NCI-H128 (cell line): Measurements from ENCODE around the gene CAMTA1.
A peak's percentile ranks its signal among the peaks of the same experiment; 100 is the strongest.

Experiments used
- DNase-seq: peaks from one replicate; lab custom pipeline; 2025; ENCODE audit not compliant: unreplicated experiment; lab: John Stamatoyannopoulos, UW

The CAMTA1 gene

DNA sequence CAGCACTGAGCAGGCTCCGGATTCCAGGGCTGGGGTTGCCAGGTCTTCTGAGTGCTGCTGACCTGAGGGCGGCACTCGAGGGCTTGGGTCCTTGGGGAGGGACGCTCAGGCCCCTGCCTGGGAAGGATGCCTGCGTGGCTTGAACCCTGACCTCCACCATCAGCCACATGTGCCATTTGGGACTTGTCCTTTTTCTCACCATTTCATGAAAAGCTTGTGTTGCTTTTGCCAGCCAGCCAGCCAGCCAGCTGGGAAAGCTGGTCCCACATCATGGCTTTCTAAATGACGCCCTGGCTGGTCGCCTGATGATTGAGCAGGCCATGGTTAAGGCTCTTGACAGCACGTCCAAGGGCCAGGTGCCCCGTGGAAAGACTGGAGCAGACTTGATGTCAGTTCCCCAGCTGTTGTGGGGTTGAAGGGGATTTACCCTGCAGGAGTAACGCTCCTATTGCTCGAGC, 168.7 kb downstream of the CAMTA1 start:
- no peak for DNase-seq

GRCh38 chr1:6954591-6954990, 169.3 kb downstream of the CAMTA1 start:
- DNase-seq, result no peak

DNA sequence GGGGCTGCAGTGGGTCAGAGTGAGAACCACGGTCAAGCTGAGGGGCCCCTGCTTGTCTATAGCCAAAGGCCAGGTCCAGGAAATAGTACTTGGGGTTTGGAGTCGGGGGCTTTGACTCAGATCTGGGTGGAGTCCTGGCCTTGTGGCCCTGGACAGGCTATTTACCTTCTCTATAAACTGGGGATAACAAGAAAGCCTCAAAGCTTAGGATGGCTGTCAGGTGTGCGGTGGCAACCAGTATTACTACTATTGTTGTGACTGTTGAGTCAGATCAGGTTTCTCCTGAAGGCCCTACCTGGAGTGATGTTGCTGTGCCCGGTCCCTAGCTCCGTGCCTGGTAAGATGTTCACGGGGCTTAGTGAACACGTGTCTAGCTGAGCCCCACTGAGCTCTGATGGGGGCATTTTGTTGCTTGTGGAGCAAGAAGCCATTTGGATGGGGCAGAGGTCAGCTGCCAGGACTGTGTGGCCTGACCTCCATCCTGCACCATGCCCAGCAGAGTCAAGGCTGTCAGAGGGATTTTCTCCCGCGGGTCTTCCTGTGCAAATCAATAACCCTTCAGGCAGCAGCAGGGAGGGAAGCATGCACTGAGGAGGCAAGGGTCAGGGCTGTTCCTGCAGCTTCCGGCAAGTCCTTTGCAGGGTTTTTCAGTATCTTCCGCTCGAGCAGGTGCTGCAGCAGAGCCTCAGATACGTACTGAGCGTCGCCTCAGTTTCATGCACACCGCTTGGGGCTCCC, 170.3 kb downstream of the CAMTA1 start:
- peak; percentile 13 for DNase-seq

GRCh38 chr1:6956488-6957159, 171.4 kb downstream of the CAMTA1 start:
- DNase-seq, result peak; percentile 44

DNA sequence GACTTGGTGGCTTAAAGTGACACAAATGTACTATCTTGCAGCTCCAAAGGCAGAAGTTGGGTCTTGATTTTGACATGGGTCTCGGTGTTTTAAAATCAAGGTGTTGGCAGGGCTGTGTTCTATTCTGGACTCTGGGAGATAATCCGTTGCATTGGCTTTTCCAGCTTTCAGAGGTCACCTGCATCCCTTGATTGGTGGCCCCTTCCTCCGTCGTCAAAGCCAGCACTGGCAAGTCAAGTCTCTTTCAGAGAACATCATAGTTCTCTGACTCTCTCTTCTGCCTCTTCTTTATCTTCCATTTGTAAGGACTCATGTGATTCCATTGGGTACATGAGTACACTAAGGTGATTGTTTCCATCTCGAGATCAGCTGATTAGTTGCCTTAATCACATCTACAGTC, 172.1 kb downstream of the CAMTA1 start:
- DNase-seq, result no peak

DNA sequence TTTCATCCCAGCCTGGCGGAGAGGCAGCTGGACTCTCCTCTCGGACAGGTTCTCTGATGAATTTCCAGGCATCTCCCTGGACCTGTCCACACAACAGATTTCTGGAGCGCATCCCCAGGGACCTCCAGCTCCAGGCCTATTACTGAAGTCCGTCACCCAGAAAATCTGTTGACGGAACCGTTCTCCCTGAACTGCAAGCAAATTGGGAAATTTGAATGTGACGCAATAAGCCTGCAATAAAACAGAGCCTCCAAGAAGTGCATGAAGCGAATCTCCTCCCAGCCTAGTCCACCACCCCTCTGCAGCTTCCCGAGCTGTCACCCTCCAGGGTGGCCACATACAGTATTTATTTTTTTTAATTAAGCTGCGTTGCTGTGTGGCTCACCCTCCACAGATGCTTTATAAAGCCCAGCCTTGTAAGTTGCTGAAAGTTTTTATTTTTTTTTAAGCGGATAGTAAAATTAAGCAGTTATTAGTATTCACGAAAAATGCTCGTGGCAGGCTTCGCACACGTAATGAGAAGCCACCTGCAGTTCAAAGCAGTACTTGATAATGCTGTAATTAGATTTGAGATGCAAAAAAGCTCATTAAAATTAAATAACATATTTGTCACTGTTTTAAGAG, 173.3 kb downstream of the CAMTA1 start:
- DNase-seq, result no peak

DNA sequence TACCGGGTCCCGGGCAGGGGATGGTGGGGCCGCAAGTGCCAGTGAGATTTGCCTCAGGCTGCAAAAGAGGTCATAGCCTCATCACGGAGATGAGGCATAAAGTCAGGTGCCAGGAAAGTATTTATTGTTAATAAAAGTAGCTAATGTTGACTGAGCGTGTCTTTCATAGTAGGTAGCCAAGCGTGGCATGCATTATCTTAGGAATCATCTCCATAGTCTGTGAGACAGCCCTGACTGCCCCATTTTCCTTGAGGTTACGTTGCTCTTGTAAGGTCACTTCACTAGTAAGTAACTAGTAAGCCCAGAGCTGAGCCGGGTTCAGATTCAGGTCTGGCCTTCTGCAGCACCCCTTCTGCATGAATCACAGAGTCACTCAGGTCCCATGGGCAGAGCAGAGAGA, 174.2 kb downstream of the CAMTA1 start:
- DNase-seq, result no peak

DNA sequence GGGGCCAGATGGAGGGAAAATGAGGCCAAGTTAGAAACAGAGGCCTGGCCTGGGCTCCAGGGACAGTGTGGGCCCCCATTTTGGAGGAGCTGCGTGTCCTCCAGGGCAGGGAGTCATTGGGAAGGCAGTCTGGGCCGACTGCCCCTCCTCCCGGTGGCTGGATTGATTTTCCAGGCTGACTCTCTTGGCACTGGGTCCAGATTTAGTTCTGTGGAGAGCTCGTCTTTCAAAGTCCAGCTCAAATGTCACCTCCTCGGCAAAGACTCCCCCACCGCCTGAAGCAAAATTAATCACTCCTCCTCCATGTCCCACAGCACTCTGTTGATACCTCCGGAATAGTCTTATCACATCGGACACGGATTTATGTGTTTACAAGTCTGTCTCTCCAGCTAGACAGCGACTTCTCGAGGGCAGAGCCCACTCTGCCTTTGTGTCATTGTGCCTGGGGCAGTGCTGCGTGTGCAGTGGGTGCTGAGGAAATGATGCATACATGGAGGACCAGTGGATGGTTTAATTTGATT, 175.1 kb downstream of the CAMTA1 start:
- DNase-seq, result peak; percentile 28

- DNase-seq, result no peak
Observed at GRCh38 chr1:6960860-6961259, 175.6 kb downstream of the CAMTA1 start.

GRCh38 chr1:6961289-6961688, 176.0 kb downstream of the CAMTA1 start:
- no peak for DNase-seq

DNA sequence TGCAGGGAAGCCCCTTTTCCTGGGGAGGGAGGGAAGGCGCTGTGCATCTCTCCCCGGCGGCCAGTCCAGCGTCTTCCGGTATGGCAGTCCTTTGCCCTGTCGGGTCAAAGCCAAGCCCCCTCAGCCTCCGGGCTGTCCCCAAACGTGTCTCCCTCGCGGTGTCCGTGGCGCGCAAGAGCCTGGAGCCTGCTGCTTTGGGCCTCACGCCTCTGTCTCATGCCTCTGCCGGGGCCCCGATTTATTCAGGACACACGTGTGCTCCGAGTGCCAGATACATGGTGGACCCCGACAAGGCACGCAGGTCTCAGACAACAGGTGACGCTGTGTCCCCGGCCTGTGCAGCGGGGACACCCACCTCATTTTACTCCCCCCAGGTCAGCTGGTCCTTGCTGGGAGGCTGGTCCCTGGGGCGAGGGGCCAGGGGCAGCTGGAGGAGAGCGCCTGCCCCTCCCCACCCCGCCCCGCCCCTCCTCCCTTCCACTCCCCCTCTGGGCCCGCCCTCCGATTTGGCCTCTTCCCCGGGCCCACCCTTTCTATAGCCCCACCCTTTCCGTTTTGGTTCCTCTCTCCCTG, 176.7 kb downstream of the CAMTA1 start:
- DNase-seq, result no peak

GRCh38 chr1:6962478-6962995, 177.3 kb downstream of the CAMTA1 start:
- DNase-seq, result no peak

DNA sequence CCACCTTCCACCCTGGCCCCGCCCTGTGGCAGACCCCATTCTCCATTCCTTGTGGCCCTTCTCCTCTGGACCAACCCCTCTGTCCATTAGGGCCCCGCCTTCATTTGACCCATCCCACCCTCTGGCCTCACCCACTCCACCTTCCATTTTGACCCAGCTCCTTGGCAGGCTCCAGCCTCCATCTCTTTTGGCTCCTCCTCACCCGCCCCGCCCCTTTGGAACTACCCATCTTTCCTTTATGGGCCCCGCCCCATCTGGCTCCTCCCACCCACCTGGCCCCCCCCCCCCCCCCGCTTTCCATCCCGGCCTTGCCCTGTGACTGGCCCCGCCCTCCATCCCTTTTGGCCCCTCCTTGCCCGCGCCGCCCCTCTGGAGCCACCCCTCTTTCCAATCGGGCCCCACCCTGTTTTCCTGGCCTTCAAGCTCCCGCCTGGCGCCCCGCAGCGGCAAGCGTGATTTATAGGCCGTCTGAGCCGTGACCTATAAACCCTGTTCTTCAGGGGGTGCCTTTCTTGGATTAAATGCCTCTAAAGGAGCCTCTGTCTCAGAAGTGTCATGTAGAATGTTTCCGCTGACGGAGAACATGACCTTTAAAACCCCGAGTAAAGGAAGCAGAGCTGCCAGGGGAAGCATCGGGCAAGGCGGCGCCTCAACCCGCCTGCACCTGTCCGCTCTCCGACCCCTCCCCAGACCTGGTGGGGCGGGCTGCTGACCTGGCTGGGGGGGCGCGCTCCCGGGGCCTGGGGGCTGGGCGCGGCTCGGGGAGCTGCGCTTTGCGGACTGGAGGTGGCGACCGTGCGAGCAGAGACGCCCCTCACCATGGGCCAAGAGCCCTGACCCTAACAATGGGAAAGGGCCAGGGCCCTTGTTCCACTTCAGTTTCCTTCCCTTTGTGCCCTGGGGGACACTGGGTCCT, 178.0 kb downstream of the CAMTA1 start:
- no peak for DNase-seq

DNA sequence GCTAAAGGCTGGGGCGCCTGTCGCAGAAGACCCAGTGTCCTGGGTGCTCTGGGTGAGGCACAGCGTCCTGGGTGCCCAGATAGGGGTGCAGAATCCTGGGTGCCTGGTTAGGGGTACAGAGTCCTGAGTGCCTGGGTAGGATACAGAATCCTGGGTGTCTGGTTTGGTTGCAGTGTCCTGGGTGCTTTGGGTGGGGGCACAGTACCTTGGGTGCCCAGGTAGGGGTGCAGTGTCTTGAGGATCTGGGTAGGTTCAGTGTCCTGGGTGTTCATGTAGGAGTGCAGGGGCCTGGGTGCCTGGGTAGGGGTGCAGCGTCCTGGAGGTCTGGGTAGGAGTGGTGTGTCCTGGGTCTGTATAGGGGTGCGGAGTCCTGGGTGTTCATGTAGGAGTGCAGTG, 178.7 kb downstream of the CAMTA1 start:
- no peak for DNase-seq

- no peak for DNase-seq
Observed at GRCh38 chr1:6965083-6965934, 180.1 kb downstream of the CAMTA1 start.

- DNase-seq, result no peak
Observed at GRCh38 chr1:6965935-6966241, 180.6 kb downstream of the CAMTA1 start.

GRCh38 chr1:6966326-6966725, 181.1 kb downstream of the CAMTA1 start:
- DNase-seq, result no peak

DNA sequence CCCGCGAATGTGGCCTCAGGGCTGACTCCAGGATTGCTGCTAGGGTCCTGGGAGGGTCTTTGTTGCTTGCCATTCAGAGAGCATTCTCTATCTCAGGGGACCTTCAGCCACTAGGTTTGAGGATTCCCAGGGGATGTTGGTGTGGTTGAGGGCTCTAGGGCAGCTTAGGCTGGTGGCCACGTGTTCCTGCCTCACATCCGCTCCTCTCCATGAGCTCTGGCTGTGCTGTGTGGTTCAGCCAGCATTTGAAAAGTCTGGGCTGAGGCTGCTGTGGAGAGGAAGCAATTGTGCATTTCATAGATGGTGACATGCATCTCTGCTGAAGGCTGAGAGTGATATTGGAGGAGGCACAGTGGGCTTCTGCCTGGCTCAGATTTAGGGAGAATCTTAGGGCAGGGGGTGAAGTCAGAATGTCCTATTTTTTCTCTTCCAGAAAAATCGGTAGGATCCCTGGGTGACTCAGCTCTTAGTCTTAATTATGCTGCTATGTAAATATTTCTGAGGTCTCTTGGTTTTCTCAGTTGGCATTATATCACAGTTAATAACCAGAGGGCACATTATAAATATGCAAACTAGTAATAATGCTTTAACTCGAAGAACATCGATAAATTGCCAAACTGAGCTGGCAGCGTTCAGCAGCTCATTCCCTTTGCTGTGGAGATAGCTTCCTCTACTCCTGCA, 182.3 kb downstream of the CAMTA1 start:
- DNase-seq, result no peak

GRCh38 chr1:6969106-6969505, 183.9 kb downstream of the CAMTA1 start:
- no peak for DNase-seq
